GM13976 (cell line): ENCODE data around the gene NEUROD4.
A peak's percentile ranks its signal among the peaks of the same experiment; 100 is the strongest.
"Not testable (repeated sequence)": the region's sequence is repeated elsewhere in the genome, so short reads cannot be mapped to it uniquely, and the experiment has no call there.

Experiments used
- DNase-seq: peaks from one replicate; pipeline ENCODE4 v3.0.0; 2012; ENCODE audit warnings: low spot score
- CTCF ChIP-seq: IDR thresholded peaks from 2 replicates; pipeline ENCODE4 v1.5.1; 2012; ENCODE audit warnings: borderline replicate concordance, mild to moderate bottlenecking; ENCODE audit not compliant: insufficient read depth; ENCODE audit errors: extremely low read depth, missing control alignments, control extremely low read depth
- in situ Hi-C: fragments of 300-500 bp; cut with MboI; formaldehyde crosslinking; loops from one replicate; pipeline ENCODE4 v1.12.0; 2022; ENCODE audit warnings: low sequenced_read_pairs, mixed read lengths, inconsistent platforms; ENCODE audit not compliant: unreplicated experiment

Gene NEUROD4

GRCh38 chr12:54977155-54977554 lies 42.6 kb upstream of the NEUROD4 start:
- TF ChIP-seq CTCF, result no peak
- DNase-seq, result no peak
- in situ Hi-C loops, result no loop called here

- DNase-seq, result no peak
- in situ Hi-C loops, result no loop called here
- no peak for TF ChIP-seq CTCF
Observed at GRCh38 chr12:54977857-54978256, 41.9 kb upstream of the NEUROD4 start.

GRCh38 chr12:54980341-54980740 lies 39.4 kb upstream of the NEUROD4 start:
- no peak for TF ChIP-seq CTCF
- no peak for DNase-seq
- in situ Hi-C loops, result no loop called here

- peak; percentile 35 for DNase-seq
- in situ Hi-C loops, result no loop called here
- no peak for TF ChIP-seq CTCF
Observed at GRCh38 chr12:54981796-54982195, 38.0 kb upstream of the NEUROD4 start.

- TF ChIP-seq CTCF, result no peak
- in situ Hi-C loops, result no loop called here
- DNase-seq, result no peak
Observed at GRCh38 chr12:54983536-54984101, 36.2 kb upstream of the NEUROD4 start.

- DNase-seq, result peak; percentile 69
- TF ChIP-seq CTCF, result no peak
- in situ Hi-C loops, result no loop called here
Observed at GRCh38 chr12:54984658-54985376, 35.0 kb upstream of the NEUROD4 start, which contains the start of gene TESPA1. Gene TESPA1 (minus strand): TSS chr12:54984762. CDS start chr12:54974562, 10,200 bp downstream.

GRCh38 chr12:54986773-54987172 lies 33.0 kb upstream of the NEUROD4 start:
- in situ Hi-C loops, result not testable (repeated sequence)

More at GRCh38 chr12:54986773-54987172, 33.0 kb upstream of the NEUROD4 start:
- DNase-seq, result not testable (repeated sequence)
